ENCODE measurements around the gene METTL25B. TPM values are rescaled to one million over a fixed set of nuclear protein-coding genes. Genes with fewer than 3 reads are reported as not detected.

The METTL25B gene
- total and polyA plus RNA-seq, 2 of the 13 experiments (the other 11 are each of a cell fraction or from before 2014, with no cell fraction given) = 11.9 to 24.0 TPM

DNA sequence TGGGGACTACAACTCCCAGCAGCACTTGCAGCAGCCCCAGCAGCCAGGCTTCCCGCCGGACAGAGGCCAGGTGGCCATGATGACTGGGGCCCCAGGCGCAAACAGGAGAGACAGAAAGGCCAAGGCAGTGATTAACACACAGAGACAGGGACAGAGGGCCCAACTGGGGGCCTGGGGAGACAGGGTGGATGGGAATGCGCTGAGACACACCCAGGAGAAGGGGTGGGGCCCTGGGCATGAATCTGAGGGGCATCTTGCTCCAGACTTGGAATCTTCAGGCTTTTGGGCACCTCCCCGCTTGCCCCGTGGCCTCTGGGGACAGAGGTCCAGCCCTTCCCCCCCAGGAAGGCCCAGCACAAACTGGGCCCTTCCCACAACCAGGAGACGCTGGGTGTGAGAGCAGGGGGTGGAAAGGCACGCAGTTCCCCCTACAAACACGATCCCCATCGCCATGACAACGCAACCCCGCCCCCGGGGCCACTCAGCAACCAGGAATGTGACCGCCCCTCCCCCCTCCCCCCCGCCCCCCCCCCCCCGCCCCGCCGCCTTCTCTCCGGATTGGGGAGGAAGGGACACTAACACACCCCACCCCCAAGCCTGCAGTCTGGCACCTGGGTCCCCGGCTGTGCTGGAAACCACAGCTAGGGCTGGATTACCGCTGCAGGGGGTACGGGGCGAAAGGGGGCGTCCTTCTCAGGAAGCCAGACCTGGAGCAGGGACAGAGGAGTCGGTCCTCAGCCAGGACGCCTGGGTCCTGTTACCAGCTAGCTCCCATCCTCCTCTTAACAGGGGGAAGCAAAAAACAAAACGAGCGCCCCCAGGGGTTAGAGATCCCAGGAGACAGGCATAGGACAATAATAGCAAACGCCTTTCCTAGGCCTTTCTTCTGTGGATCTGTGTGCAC is 18.7 kb downstream of the METTL25B start (continued):
- TF ChIP-seq ZNF260 (CRISPR knock-in tag; IDR thresholded peaks at IDR 0.05; ENCODE audit: borderline replicate concordance, low read depth) (no peak), ADNP (CRISPR knock-in tag; IDR thresholded peaks at IDR 0.05) (no peak), RFXANK (CRISPR knock-in tag; IDR thresholded peaks at IDR 0.05) (no peak), NCOA5 (CRISPR knock-in tag; IDR thresholded peaks at IDR 0.05) (no peak), MATR3 (CRISPR knock-in tag; IDR thresholded peaks at IDR 0.05) (no peak), ZNF335 (CRISPR knock-in tag; IDR thresholded peaks at IDR 0.05) (peak; percentile 84), KAT2B (IDR thresholded peaks at IDR 0.05; ENCODE audit: borderline replicate concordance, low read depth, low read length) (no peak), ELF3 (CRISPR knock-in tag; IDR thresholded peaks at IDR 0.05) (peak; percentile 34; the same call in 1 of the 2 replicates), NR2C2 (CRISPR knock-in tag; IDR thresholded peaks at IDR 0.05; ENCODE audit: borderline replicate concordance) (no peak), ZNF549 (CRISPR knock-in tag; IDR thresholded peaks at IDR 0.05) (no peak), PITX1 (CRISPR knock-in tag; IDR thresholded peaks at IDR 0.05) (no peak; the same call in 1 of the 2 replicates), HOMEZ (CRISPR knock-in tag; IDR thresholded peaks at IDR 0.05; ENCODE audit: low read depth) (no peak), SOX6 (IDR thresholded peaks at IDR 0.05) (no peak), SOX6 (CRISPR knock-in tag; IDR thresholded peaks at IDR 0.05) (no peak), NFIC (IDR thresholded peaks at IDR 0.05; ENCODE audit: low read length) (no peak), HNRNPL (IDR thresholded peaks at IDR 0.05; ENCODE audit: low read depth, low read length) (no peak), ZNF484 (CRISPR knock-in tag; IDR thresholded peaks at IDR 0.05; ENCODE audit: borderline replicate concordance, low read depth) (no peak), ZNF781 (CRISPR knock-in tag; IDR thresholded peaks at IDR 0.05; ENCODE audit: borderline replicate concordance, not compliant biosample characterization) (no peak), GLI4 (CRISPR knock-in tag; IDR thresholded peaks at IDR 0.05; ENCODE audit: borderline replicate concordance) (no peak), TRIM22 (IDR thresholded peaks at IDR 0.05) (no peak), NCOR1 (IDR thresholded peaks at IDR 0.05; ENCODE audit: borderline replicate concordance, low read length) (0 out of 2 replicates have a peak, but pooled peaks have one; percentile 25), ZNF431 (CRISPR knock-in tag; IDR thresholded peaks at IDR 0.05; ENCODE audit: borderline replicate concordance, low read depth) (no peak; the same call in 1 of the 2 replicates), ZNF749 (CRISPR knock-in tag; IDR thresholded peaks at IDR 0.05; ENCODE audit: borderline replicate concordance) (no peak), NFKB2 (CRISPR knock-in tag; IDR thresholded peaks at IDR 0.05; ENCODE audit: borderline replicate concordance) (no peak), ZNF263 (CRISPR knock-in tag; IDR thresholded peaks at IDR 0.05) (no peak; the same call in none of the 2 replicates)
- TF ChIP-seq, protein P1, sequence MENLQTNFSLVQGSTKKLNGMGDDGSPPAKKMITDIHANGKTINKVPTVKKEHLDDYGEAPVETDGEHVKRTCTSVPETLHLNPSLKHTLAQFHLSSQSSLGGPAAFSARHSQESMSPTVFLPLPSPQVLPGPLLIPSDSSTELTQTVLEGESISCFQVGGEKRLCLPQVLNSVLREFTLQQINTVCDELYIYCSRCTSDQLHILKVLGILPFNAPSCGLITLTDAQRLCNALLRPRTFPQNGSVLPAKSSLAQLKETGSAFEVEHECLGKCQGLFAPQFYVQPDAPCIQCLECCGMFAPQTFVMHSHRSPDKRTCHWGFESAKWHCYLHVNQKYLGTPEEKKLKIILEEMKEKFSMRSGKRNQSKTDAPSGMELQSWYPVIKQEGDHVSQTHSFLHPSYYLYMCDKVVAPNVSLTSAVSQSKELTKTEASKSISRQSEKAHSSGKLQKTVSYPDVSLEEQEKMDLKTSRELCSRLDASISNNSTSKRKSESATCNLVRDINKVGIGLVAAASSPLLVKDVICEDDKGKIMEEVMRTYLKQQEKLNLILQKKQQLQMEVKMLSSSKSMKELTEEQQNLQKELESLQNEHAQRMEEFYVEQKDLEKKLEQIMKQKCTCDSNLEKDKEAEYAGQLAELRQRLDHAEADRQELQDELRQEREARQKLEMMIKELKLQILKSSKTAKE (CRISPR knock-in tag; IDR thresholded peaks at IDR 0.05; ENCODE audit: borderline replicate concordance) = no peak
- TF ChIP-seq, protein P2, sequence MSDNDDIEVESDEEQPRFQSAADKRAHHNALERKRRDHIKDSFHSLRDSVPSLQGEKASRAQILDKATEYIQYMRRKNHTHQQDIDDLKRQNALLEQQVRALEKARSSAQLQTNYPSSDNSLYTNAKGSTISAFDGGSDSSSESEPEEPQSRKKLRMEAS (IDR thresholded peaks at IDR 0.05) = peak; percentile 46

Data from HepG2 (cell line).